ENCODE data around the gene CDHR5.

Gene CDHR5

GRCh38 chr11:646214-646613 is 21.5 kb upstream of the CDHR5 start:
- no peak for DNase-seq (ENCODE audit: low read depth in 2 of 3, low spot score in 2 of 3)

GRCh38 chr11:645536-645935 is 20.8 kb upstream of the CDHR5 start:
- DNase-seq (ENCODE audit: low read depth in 2 of 3, low spot score in 2 of 3): no peak

- DNase-seq (ENCODE audit: low read depth in 2 of 3, low spot score in 2 of 3): no peak
Measured at GRCh38 chr11:643849-644738, 19.3 kb upstream of the CDHR5 start.

- no peak for DNase-seq (ENCODE audit: low read depth in 2 of 3, low spot score in 2 of 3)
Measured at GRCh38 chr11:643366-643765, 18.6 kb upstream of the CDHR5 start.

GRCh38 chr11:641806-642370 is 17.1 kb upstream of the CDHR5 start:
- no peak for DNase-seq (ENCODE audit: low read depth in 2 of 3, low spot score in 2 of 3)

GRCh38 chr11:640021-640706 is 15.4 kb upstream of the CDHR5 start:
- DNase-seq (ENCODE audit: low read depth in 2 of 3, low spot score in 2 of 3): no peak

- no peak for DNase-seq (ENCODE audit: low read depth in 2 of 3, low spot score in 2 of 3)
Measured at GRCh38 chr11:639332-639955, 14.7 kb upstream of the CDHR5 start.

GRCh38 chr11:638631-639331 is 14.0 kb upstream of the CDHR5 start:
- no peak for DNase-seq (ENCODE audit: low read depth in 2 of 3, low spot score in 2 of 3)

- DNase-seq (ENCODE audit: low read depth in 2 of 3, low spot score in 2 of 3): no peak
Measured at GRCh38 chr11:637593-638521, 13.1 kb upstream of the CDHR5 start.

GRCh38 chr11:637333-637592 is 12.5 kb upstream of the CDHR5 start:
- DNase-seq (ENCODE audit: low read depth in 2 of 3, low spot score in 2 of 3): no peak

- DNase-seq (ENCODE audit: low read depth in 2 of 3, low spot score in 2 of 3): no peak
Measured at GRCh38 chr11:636511-637332, 12.0 kb upstream of the CDHR5 start, which contains the start of gene DRD4. DRD4 (plus strand) TSS chr11:637269; CDS start chr11:637305, 36 bp downstream.

- DNase-seq (ENCODE audit: low read depth in 2 of 3, low spot score in 2 of 3): no peak
Measured at GRCh38 chr11:635945-636510, 11.3 kb upstream of the CDHR5 start.

- DNase-seq (ENCODE audit: low read depth in 2 of 3, low spot score in 2 of 3): no peak
Measured at GRCh38 chr11:630871-631270, 6.1 kb upstream of the CDHR5 start.

GRCh38 chr11:629237-629583 is 4.5 kb upstream of the CDHR5 start:
- DNase-seq (ENCODE audit: low read depth in 2 of 3, low spot score in 2 of 3): no peak

GRCh38 chr11:628056-628455 is 3.3 kb upstream of the CDHR5 start:
- DNase-seq (ENCODE audit: low read depth in 2 of 3, low spot score in 2 of 3): no peak

- DNase-seq (ENCODE audit: low read depth in 2 of 3, low spot score in 2 of 3): no peak
Measured at GRCh38 chr11:627308-627576, 2.5 kb upstream of the CDHR5 start.

GRCh38 chr11:626475-627307 is 1.9 kb upstream of the CDHR5 start, which contains the start of gene SCT:
SCT (minus strand) TSS chr11:627181; CDS start chr11:627143, 38 bp downstream.
- no peak for DNase-seq (ENCODE audit: low read depth in 2 of 3, low spot score in 2 of 3)

GRCh38 chr11:625636-626268 is 997 bp upstream of the CDHR5 start:
- DNase-seq (ENCODE audit: low read depth in 2 of 3, low spot score in 2 of 3): no peak
